Type B pancreatic cell (in vitro differentiated cells): Measurements from ENCODE around the gene MPV17. TPM values are rescaled to one million over a fixed set of nuclear protein-coding genes. Genes with fewer than 3 reads are reported as not detected.

Source experiments
- DNase-seq: peaks from one replicate; pipeline ENCODE4 v3.0.0; 2021; ENCODE audit warnings: mixed read lengths; ENCODE audit not compliant: unreplicated experiment; ENCODE audit errors: extremely low spot score
- H3K27ac Mint-ChIP-seq: 2 replicates; pipeline ENCODE4 v1.8.0; 2021; ENCODE audit warnings: mild to moderate bottlenecking, mixed read lengths
- H3K27me3 Mint-ChIP-seq: 2 replicates; pipeline ENCODE4 v1.8.0; 2021; ENCODE audit warnings: mixed read lengths
- H3K36me3 Mint-ChIP-seq: 2 replicates; pipeline ENCODE4 v1.8.0; 2021; ENCODE audit warnings: mixed read lengths
- H3K4me1 Mint-ChIP-seq: one replicate; pipeline ENCODE4 v1.8.0; 2021; ENCODE audit warnings: mixed read lengths; ENCODE audit not compliant: unreplicated experiment
- H3K4me3 Mint-ChIP-seq: 2 replicates; pipeline ENCODE4 v1.8.0; 2021; ENCODE audit warnings: mild to moderate bottlenecking, mixed read lengths
- H3K9me3 Mint-ChIP-seq: 2 replicates; pipeline ENCODE4 v1.8.0; 2021; ENCODE audit warnings: mixed read lengths
- CTCF ChIP-seq: fragments of 200-600 bp; sonication (generic); conservative IDR thresholded peaks from 2 replicates; pipeline ENCODE4 v1.5.0; 2021; ENCODE audit warnings: antibody characterized with exemption, mild to moderate bottlenecking
- total RNA-seq: library from RNA; stranded (reverse); gene quantifications from 2 replicates; pipeline ENCODE4 v1.2.1, GENCODE V29; 2021; ENCODE audit warnings: low replicate concordance

The MPV17 gene
- total RNA-seq, 1 donor from 2014 or later = 62.4 TPM

GRCh38 chr2:27288610-27289009 is 34.3 kb downstream of the MPV17 start:
- Mint-ChIP-seq H3K27me3 (peaks cover 73% of the 10 kb centered on the region), H3K4me3 (no peak overlapping the region), H3K36me3 (no peaks in the 10 kb centered on the region), H3K27ac (no peak overlapping the region), H3K9me3 (no peaks in the 10 kb centered on the region), H3K4me1 (peaks cover 7% of the 10 kb centered on the region)
- TF ChIP-seq CTCF = no peak
- no peak for DNase-seq

- no peak for TF ChIP-seq CTCF
- Mint-ChIP-seq H3K36me3 (no peaks in the 10 kb centered on the region), H3K27me3 (peaks cover 83% of the 10 kb centered on the region), H3K9me3 (no peaks in the 10 kb centered on the region), H3K27ac (no peak overlapping the region), H3K4me1 (no peaks in the 10 kb centered on the region), H3K4me3 (no peak overlapping the region)
- DNase-seq = no peak
Measured at GRCh38 chr2:27285481-27285880, 37.4 kb downstream of the MPV17 start.

- Mint-ChIP-seq H3K4me1 (no peaks in the 10 kb centered on the region), H3K4me3 (no peak overlapping the region), H3K27ac (no peak overlapping the region), H3K27me3 (peaks cover 84% of the 10 kb centered on the region), H3K9me3 (no peaks in the 10 kb centered on the region), H3K36me3 (no peaks in the 10 kb centered on the region)
- TF ChIP-seq CTCF = no peak
- no peak for DNase-seq
Measured at GRCh38 chr2:27284996-27285395, 37.9 kb downstream of the MPV17 start.

- Mint-ChIP-seq H3K36me3 (no peaks in the 10 kb centered on the region), H3K27me3 (peaks cover 81% of the 10 kb centered on the region), H3K27ac (no peak overlapping the region), H3K4me1 (no peaks in the 10 kb centered on the region), H3K9me3 (no peaks in the 10 kb centered on the region), H3K4me3 (no peak overlapping the region)
- no peak for TF ChIP-seq CTCF
- DNase-seq = no peak
Measured at GRCh38 chr2:27282892-27283291, 40.0 kb downstream of the MPV17 start.

GRCh38 chr2:27281855-27282559 is 40.9 kb downstream of the MPV17 start, which contains the start of gene TRIM54:
Gene TRIM54, plus strand, starts transcription at chr2:27282429. Its CDS starts 303 bp downstream, at chr2:27282732.
- Mint-ChIP-seq H3K27me3 (peaks cover 79% of the 10 kb centered on the region), H3K27ac (no peak within 1 kb of the TSS), H3K4me1 (no peaks in the 10 kb centered on the region), H3K36me3 (no peaks in the 10 kb centered on the region), H3K9me3 (no peaks in the 10 kb centered on the region), H3K4me3 (no peak within 1 kb of the TSS)
- no peak for DNase-seq
- TF ChIP-seq CTCF = no peak
